ENCODE data around the gene ARHGDIB.
A peak's percentile ranks its signal among the peaks of the same experiment; 100 is the strongest.

Gene ARHGDIB

DNA sequence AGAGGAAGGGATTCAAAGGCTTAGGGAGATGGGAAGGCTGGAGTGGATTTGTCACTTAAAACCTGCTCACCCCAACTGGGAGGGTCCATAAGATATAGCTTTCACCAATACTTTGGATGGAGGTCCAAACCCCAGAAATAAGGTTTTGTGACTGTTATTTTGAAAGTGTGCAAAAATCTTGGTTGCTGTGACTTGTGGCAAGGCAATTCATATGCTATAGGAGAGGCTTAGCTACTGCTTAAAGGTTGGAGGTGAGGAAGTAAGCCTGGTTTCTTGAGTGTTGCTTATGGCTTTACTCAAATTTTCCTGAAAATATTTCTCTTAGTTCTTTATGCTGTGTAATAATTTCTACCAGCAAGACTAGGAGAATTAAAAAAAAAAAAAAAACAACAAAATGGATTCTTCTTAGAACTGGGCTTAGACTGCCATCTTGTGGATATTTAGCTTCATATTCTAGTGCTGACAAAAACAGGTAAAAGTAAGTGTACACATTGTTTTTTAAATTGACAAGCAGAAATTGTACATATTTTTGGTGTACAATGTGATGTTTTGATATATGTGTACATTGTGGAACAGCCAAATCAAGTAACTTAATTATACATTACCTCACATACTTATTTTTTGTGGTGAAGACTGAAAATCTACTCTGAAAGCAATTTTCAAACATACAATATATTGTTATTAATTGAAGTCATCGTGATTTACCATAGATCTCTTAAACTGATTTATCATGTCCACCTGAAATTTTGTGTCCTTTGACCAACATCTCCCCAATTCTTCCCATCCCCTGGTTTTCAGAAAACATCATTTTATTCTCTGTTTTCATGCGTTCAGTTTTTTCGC is 34.4 kb upstream of the ARHGDIB start:
- peak; percentile 62 for TF ChIP-seq CTCF (IDR thresholded peaks at IDR 0.05)
- Histone ChIP-seq H3K9me3 (no peaks in the 10 kb centered on the region), H3K4me1 (ENCODE audit: control insufficient read depth in 1 of 2, insufficient read depth in 1 of 2, low read depth in 1 of 2, low read length in 1 of 2) (peaks cover 30 to 38% of the 10 kb centered on the region in 2 experiments), H3K27me3 (peaks cover 21% of the 10 kb centered on the region), H3K36me3 (no peaks in the 10 kb centered on the region), H3K27ac (peak overlapping the region; percentile 6), H3K4me3 (ENCODE audit: low read depth in 1 of 2, low read length in 1 of 2) (no peak overlapping the region)

GRCh38 chr12:14994610-14995009 is 33.2 kb upstream of the ARHGDIB start:
- H3K27ac ChIP-seq, result peak overlapping the region; percentile 56

GRCh38 chr12:14993537-14994266 is 32.3 kb upstream of the ARHGDIB start:
- H3K4me1 ChIP-seq (ENCODE audit: control insufficient read depth in 1 of 2, insufficient read depth in 1 of 2, low read depth in 1 of 2, low read length in 1 of 2), result peaks cover 37 to 50% of the 10 kb centered on the region in 2 experiments
- peaks cover 3% of the 10 kb centered on the region for H3K27me3 ChIP-seq
- no peak for TF ChIP-seq CTCF (IDR thresholded peaks at IDR 0.05)
- H3K4me3 ChIP-seq (ENCODE audit: low read depth in 1 of 2, low read length in 1 of 2), result no peak overlapping the region
- no peaks in the 10 kb centered on the region for H3K9me3 ChIP-seq
- H3K27ac ChIP-seq, result peak overlapping the region; percentile 56
- H3K36me3 ChIP-seq, result no peaks in the 10 kb centered on the region

More at GRCh38 chr12:14994610-14995009, 33.2 kb upstream of the ARHGDIB start:
- H3K9me3 ChIP-seq, result no peaks in the 10 kb centered on the region
- peaks cover 33 to 43% of the 10 kb centered on the region in 2 experiments for H3K4me1 ChIP-seq (ENCODE audit: control insufficient read depth in 1 of 2, insufficient read depth in 1 of 2, low read depth in 1 of 2, low read length in 1 of 2)
- H3K36me3 ChIP-seq, result no peaks in the 10 kb centered on the region
- TF ChIP-seq CTCF (IDR thresholded peaks at IDR 0.05), result no peak
- peaks cover 9% of the 10 kb centered on the region for H3K27me3 ChIP-seq
- no peak overlapping the region for H3K4me3 ChIP-seq (ENCODE audit: low read depth in 1 of 2, low read length in 1 of 2)

GRCh38 chr12:14993117-14993516 is 31.7 kb upstream of the ARHGDIB start:
- peak overlapping the region; percentile 56 for H3K27ac ChIP-seq
- no peaks in the 10 kb centered on the region for H3K27me3 ChIP-seq
- H3K36me3 ChIP-seq, result no peaks in the 10 kb centered on the region
- H3K4me3 ChIP-seq (ENCODE audit: low read depth in 1 of 2, low read length in 1 of 2), result no peak overlapping the region
- H3K9me3 ChIP-seq, result no peaks in the 10 kb centered on the region
- TF ChIP-seq CTCF (IDR thresholded peaks at IDR 0.05), result no peak
- H3K4me1 ChIP-seq (ENCODE audit: control insufficient read depth in 1 of 2, insufficient read depth in 1 of 2, low read depth in 1 of 2, low read length in 1 of 2), result peaks cover 39 to 56% of the 10 kb centered on the region in 2 experiments

- peak overlapping the region; percentile 56 for H3K27ac ChIP-seq
- H3K27me3 ChIP-seq, result no peaks in the 10 kb centered on the region
- H3K4me1 ChIP-seq (ENCODE audit: control insufficient read depth in 1 of 2, insufficient read depth in 1 of 2, low read depth in 1 of 2, low read length in 1 of 2), result peaks cover 43 to 61% of the 10 kb centered on the region in 2 experiments
- no peak for TF ChIP-seq CTCF (IDR thresholded peaks at IDR 0.05)
- H3K9me3 ChIP-seq, result no peaks in the 10 kb centered on the region
- H3K4me3 ChIP-seq (ENCODE audit: low read depth in 1 of 2, low read length in 1 of 2), result no peak overlapping the region
- H3K36me3 ChIP-seq, result no peaks in the 10 kb centered on the region
Measured at GRCh38 chr12:14992673-14993072, 31.3 kb upstream of the ARHGDIB start.

Measured in neutrophil (primary cell).